AG04450 (cell line): ENCODE measurements around the gene NUP210. TPM values are rescaled to one million over a fixed set of nuclear protein-coding genes. Genes with fewer than 3 reads are reported as not detected.

Experiments
- CTCF ChIA-PET: fragments of 300-600, 350-600 bp; formaldehyde crosslinking; extraction: SDS; loops from one replicate; lab custom pipeline; 2022; ENCODE audit warnings: antibody characterized with exemption, inconsistent platforms; lab: Charles Lee
- POLR2A ChIA-PET: fragments of 350-600 bp; formaldehyde crosslinking; extraction: SDS; loops from one replicate; lab custom pipeline; 2021; ENCODE audit warnings: antibody characterized with exemption, inconsistent platforms; lab: Yijun Ruan, JAX
- DNase-seq: peaks from one replicate; pipeline ENCODE4 v3.0.0-alpha.2; 2011; ENCODE audit warnings: low read depth, low spot score
- H3K27ac ChIP-seq: one replicate; pipeline ENCODE4 v1.5.1; 2012; ENCODE audit warnings: low read depth, low read length, control low read depth
- H3K27me3 ChIP-seq: one replicate; pipeline ENCODE4 v1.6.0; 2012; ENCODE audit warnings: low read length; ENCODE audit not compliant: control insufficient read depth, insufficient read depth
- H3K4me3 ChIP-seq: 2 replicates; pipeline ENCODE4 v1.5.1; 2011; ENCODE audit warnings: mild to moderate bottlenecking, low read depth, low read length, control low read depth
- H3K9me3 ChIP-seq: 2 replicates; pipeline ENCODE4 v1.5.1; 2012; ENCODE audit warnings: low read length; ENCODE audit not compliant: control insufficient read depth, insufficient read depth
- polyA plus RNA-seq: library from polyadenylated mRNA; depleted of rRNA; stranded (reverse); fragments of >200 nt; gene quantifications from 2 replicates; pipeline ENCODE4 v1.2.3, GENCODE V29; 2011
- TF ChIP-seq, protein P1 (sequence below): IDR thresholded peaks from 2 replicates; pipeline ENCODE4 v1.5.1; 2011; ENCODE audit warnings: low read depth, low read length, control low read depth, inconsistent platforms

Gene NUP210
- polyA plus RNA-seq, 1 experiment: 0.05 TPM

- Histone ChIP-seq H3K9me3 (no peaks in the 10 kb centered on the region), H3K27me3 (peaks cover 6% of the 10 kb centered on the region), H3K27ac (no peak overlapping the region), H3K4me3 (no peak overlapping the region)
- TF ChIP-seq, protein P1, sequence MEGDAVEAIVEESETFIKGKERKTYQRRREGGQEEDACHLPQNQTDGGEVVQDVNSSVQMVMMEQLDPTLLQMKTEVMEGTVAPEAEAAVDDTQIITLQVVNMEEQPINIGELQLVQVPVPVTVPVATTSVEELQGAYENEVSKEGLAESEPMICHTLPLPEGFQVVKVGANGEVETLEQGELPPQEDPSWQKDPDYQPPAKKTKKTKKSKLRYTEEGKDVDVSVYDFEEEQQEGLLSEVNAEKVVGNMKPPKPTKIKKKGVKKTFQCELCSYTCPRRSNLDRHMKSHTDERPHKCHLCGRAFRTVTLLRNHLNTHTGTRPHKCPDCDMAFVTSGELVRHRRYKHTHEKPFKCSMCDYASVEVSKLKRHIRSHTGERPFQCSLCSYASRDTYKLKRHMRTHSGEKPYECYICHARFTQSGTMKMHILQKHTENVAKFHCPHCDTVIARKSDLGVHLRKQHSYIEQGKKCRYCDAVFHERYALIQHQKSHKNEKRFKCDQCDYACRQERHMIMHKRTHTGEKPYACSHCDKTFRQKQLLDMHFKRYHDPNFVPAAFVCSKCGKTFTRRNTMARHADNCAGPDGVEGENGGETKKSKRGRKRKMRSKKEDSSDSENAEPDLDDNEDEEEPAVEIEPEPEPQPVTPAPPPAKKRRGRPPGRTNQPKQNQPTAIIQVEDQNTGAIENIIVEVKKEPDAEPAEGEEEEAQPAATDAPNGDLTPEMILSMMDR: no peak
- POLR2A ChIA-PET: no interaction called here
- CTCF ChIA-PET: interaction anchor here (1.3 kb wide), 1 partner anchor 59 kb away, joined by 4 read pairs; no protein-coding TSS in a partner anchor
- DNase-seq: no peak
Measured at GRCh38 chr3:13393427-13394360, 26.4 kb downstream of the NUP210 start.

- Histone ChIP-seq H3K27ac (no peak overlapping the region), H3K4me3 (no peak overlapping the region), H3K27me3 (peaks cover 9% of the 10 kb centered on the region), H3K9me3 (no peaks in the 10 kb centered on the region)
- DNase-seq: no peak
- CTCF ChIA-PET: no interaction called here
- TF ChIP-seq, protein P1: no peak
- POLR2A ChIA-PET: no interaction called here
Measured at GRCh38 chr3:13391308-13391707, 28.8 kb downstream of the NUP210 start.

DNA sequence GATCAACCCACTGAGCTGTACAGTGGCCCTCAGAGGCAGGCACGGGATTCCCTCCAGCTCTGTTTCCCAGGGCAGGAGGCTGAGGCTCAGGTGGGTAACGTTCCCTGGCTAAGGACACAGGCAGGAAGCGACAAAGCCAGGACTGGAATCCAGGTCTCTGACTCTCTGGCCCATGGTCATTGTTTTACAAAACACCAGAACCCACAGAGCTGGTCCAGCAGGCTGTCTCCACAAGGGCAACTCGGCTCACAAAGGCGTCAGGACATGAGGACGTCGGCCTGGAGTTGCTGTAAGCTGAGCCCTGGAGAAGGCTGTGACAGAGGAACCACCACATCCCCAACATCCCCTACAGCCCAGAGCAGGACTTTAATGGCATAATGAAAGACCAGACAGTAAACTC is 30.7 kb downstream of the NUP210 start:
- POLR2A ChIA-PET: no interaction called here
- Histone ChIP-seq H3K27ac (no peak overlapping the region), H3K4me3 (no peak overlapping the region), H3K27me3 (peaks cover 9% of the 10 kb centered on the region), H3K9me3 (no peaks in the 10 kb centered on the region)
- CTCF ChIA-PET: no interaction called here
- TF ChIP-seq, protein P1: no peak
- no peak for DNase-seq

DNA sequence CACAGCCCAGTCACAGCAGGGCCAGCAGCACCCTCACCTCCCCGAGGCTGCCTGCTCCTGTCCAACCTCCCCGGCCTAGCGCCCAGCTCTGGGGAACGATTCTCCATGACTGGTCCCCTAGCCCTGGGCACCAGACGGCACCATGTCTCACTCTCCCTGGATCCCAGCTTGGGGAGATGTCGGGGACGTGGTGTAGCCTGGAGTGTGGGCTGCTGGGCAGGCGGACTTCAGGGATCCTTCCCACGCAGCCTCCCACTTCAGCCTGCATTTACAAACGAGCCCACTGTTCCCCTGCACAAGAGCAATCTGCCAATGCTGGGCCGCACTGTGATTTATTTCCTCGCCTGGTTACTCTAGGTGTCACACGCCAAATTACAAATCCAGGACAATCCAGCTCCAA is 31.3 kb downstream of the NUP210 start:
- Histone ChIP-seq H3K4me3 (no peak overlapping the region), H3K27ac (no peak overlapping the region), H3K27me3 (peaks cover 9% of the 10 kb centered on the region), H3K9me3 (no peaks in the 10 kb centered on the region)
- ChIA-PET POLR2A (no interaction called here), CTCF (no interaction called here)
- TF ChIP-seq, protein P1: no peak
- DNase-seq: no peak

DNA sequence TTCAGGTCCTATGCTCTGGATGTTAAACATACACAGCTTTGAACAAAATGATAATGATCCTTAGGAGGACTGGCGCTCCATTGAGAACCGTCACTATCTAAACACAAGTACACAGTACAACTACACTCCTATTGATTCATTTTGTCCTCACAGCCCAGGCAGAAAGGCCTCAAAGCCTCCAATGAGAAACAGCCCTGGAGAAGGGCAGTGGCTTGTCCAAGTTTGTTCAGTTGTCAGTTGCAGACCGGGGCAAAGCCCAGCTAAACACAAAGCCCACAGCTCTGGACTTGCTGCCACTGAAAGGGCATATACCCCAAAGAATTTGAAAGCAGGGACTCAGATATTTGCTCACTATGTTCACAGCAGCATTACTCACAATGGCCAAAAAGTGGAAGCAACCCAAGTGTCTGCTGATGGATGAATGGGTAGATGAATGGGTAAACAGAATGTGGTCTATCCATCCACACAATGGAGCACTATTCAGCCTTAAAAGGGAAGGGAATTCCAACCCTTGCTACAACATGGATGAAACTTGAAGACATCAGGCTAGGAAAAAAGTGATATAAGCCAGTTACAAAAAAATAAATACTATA is 34.7 kb downstream of the NUP210 start:
- DNase-seq: no peak
- Histone ChIP-seq H3K4me3 (no peak overlapping the region), H3K27me3 (peaks cover 3% of the 10 kb centered on the region), H3K9me3 (no peaks in the 10 kb centered on the region), H3K27ac (no peak overlapping the region)
- ChIA-PET CTCF (no interaction called here), POLR2A (no interaction called here)
- TF ChIP-seq, protein P1: no peak
